Central memory CD4-positive, alpha-beta T cell (primary cell): ENCODE results near the gene TCP10L.
"Not testable (repeated sequence)": the region's sequence is repeated elsewhere in the genome, so short reads cannot be mapped to it uniquely, and the experiment has no call there.

Source experiments
- DNase-seq: peaks from one replicate; pipeline ENCODE4 v3.0.0; 2022
- total RNA-seq, 3 experiments: gene quantifications; one replicate each; lab custom pipeline; 2026; lab: John Stamatoyannopoulos, UW

The TCP10L gene, protein sequence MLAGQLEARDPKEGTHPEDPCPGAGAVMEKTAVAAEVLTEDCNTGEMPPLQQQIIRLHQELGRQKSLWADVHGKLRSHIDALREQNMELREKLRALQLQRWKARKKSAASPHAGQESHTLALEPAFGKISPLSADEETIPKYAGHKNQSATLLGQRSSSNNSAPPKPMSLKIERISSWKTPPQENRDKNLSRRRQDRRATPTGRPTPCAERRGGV
- total RNA-seq = 0.04 to 0.27 (median 0.19) reads per million in 3 experiments

DNA sequence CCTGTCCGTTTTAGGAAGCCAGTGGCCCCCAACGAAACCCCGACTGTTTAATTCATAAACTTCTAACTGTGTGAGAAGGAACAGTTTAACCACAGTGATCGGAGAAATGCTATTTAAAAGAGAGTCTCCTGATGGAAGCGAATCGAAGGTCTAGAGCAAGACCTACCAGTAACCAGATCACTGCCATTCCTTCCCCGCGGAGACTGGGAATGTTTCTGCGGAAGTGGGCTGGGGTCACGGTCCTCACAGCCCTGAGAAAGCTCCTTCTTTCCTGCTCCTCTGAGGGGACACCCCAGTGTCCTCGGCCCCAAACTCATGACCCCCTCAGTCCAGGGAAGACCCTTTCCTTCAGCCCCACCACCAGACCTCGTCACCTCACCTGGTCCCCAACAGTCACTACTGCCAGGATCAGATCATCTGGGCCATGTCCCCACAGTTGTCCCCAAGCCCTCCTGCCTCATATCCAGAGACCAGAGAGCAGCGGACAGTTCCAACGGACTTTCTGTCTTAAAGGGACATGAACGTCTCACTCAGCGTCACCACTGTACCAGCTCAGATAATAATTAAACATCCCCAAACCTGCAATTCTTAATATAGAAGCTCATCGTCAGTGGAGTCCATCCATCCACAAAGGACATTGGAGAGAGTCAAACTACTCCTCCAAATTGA is at the start of gene TCP10L:
TSS of gene TCP10L (minus strand) at position 482 of the 669 bp plus-strand sequence. CDS start 1,219 bp downstream, outside the sequence.
- no peak for DNase-seq

DNA sequence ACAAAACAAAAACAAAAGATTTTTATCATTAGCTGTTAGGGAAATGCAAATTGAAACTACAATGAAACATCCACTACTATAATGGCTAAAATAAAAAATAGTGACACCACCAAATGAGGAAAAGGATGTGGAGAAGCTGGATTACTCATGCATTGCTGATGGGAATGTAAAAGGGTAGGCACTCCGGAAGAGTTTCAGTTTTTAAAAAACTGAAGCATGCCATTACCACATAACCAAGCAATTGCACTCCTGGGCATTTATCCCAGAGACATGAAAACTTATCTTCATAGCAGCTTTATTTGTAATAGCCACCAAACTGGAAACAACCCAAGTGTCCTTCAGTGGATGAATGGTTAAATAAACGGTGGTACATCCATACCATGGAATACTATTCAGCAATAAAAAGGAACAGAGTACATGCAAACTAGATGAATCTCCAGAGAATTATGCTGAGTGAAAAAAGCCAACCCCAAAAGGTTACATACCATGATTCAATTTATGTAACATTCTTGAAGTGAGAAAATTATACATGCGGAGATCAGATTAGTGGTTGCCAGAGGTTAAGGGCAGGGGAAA is 41.4 kb upstream of the TCP10L start:
- no peak for DNase-seq

DNA sequence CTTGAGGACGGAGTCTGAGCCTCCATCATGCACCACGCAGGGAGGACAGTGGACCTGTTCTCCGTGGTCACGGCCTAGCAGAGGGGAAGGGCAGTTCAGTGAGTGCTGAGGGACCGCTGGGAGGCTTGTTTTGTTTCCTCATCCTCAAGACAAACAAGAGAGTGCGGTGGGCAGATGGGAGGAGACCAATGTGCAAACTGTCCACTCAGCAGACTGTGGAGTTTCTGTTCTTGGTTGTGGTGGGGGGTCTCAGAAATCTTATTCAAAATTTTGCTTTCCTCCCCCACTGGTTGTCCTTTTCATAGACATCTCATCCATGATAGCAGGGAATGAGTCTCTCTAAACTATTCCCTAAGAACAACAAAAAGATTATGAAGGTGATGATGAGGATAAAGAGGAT is 32.9 kb upstream of the TCP10L start:
- not testable (repeated sequence) for DNase-seq

DNA sequence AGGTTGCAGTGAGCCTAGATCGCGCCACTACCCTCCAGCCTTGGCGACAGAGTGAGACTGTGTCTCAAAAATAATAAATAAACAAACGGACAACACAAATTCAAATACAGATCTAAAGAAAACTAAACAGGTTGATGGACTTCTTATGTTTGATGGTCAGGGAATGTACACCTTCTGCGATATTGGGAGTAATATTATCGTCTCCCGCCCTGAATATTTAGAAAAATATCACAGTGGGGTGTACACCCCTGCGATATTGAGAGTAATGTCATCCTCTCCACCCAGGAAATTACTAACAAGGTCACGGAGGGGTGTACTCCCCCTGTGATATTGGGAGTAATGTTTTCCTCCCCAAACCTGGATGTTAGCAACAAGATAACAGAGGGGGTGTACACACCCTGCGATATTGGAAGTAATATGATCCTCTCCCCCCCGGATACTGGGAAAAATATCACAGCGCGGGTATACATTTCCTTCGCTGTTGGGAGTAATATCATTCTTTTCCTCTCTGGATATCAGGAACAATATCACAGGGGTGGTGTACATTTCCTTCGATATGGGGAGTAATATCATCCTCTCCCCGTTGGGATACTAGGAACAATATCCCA is 28.2 kb upstream of the TCP10L start:
- DNase-seq = no peak

DNA sequence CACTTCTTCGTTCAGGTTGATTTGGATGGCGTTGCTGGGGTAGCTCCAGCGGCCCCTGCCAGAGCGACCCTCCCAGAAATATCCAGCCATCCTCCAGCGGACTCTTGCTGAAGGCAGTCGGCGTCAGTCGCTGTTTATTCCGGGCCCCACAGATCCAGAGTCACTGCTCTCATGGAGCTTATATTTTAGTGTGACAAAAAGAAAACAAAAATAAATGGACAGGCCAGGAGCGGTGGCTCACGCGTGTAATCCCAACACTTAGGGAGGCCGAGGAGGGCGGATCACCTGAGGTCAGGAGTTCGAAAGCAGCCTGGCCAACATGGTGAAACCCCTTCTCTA is 27.6 kb upstream of the TCP10L start:
- DNase-seq = no peak

DNA sequence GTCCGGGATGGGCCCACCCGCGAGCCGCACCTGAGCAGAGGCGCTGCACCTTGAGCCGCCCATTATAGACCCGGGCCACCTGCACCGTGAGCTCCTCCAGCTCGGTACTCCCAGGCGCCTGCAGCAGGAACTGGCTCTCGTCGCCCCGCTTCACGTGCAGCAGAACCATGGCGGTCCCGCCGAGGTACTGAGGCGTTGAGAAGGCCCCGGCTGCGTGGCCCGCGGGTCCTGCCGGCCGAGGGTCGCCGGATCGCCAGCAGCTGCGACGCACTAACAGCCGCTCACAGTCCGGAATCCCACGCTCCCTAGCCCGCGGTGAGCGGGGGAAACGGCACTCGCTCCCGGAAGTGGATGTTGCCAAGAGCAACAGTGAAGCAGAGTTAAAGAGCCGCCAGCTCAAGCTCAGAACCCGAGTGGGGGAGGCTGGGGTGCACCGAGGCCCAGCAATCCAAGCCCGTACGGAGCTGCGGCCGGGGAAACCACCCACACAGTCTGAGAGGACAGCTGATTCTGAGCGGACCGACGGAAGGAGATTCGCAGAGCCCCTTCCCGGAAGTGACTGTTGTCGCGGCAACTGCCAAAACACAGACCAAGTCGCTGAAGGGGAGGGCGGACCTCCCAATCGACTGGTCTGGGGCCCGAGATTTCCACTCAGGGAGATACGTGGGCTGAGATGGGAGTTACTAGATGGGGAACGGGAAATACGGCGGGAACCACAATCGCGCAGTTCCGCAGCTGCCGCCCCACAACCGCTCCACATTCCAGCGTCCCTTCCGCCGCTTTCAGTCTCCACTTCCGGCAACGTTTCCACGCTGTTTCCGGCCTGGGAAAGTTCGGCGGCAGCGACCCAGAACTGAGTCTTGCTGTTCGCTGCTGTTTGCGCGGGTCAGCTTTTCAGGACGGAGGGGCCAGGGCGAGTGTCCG is 27.0 kb upstream of the TCP10L start, which contains the start of gene CFAP298:
TSS of gene CFAP298 (minus strand) at position 303 of the 924 bp plus-strand sequence. CDS start at position 169, 134 bp downstream.
- peak; percentile 91 for DNase-seq

DNA sequence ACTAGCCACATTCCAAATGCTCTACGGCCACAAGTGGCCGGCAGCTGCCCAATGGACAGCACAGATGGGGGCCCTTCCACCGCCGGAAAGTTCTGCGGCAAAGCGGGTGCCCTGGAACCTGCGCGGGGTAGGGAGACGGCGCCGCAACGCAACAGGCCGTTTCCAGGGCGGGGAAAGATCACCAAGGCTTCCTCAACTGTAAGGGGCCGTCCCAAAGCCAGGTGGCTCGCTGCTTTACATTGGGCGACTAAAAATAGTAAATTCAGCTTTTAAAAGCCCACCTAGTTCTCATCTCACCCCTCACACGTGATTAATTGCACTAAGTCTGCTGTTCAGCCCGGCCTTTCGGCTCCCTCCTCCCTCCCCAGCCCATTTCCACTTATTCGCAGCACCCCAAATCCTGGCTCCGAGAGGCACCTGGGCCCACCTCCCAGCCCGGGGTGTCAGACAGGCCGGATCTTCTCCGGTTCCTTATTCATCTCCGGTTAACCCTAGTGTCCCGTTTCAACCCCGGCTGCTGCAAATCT is 26.2 kb upstream of the TCP10L start:
- DNase-seq = peak; percentile 19

DNA sequence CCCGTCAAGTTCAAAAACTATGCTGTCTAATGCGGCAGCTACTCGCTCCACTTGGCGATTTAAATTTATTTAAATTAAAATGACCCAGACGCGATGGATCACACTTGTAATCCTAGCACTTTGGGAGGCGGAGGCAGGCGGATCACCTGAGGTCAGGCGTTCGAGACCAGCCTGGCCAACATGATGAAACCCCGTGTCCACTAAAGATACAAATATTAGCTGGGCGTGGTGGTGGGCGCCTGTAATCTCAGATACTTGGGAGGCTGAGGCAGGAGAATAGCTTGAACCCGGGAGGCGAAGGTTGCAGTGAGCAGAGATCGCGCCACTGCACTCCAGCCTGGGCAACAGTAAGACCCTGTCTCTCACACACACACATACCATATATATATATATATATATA is 25.6 kb upstream of the TCP10L start:
- DNase-seq = not testable (repeated sequence)

DNA sequence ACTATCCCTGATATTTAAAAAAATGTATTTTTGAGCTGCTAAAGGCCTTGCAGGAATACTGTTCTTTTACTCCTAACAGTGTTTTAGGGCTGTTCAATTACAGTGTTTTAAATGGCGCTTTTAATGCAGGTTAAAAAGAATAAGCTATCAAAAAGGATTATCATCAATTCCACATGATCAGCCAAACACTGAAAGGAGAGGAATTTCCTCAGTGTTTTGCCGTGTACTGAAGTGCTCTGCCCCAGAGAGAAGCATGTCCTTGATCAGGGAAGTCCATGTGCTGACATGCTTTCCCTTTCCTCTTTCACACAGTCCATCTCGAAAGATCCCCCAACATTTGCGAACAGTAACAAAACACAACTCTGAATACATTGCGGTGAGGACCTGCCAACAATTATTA is 23.5 kb upstream of the TCP10L start:
- no peak for DNase-seq

DNA sequence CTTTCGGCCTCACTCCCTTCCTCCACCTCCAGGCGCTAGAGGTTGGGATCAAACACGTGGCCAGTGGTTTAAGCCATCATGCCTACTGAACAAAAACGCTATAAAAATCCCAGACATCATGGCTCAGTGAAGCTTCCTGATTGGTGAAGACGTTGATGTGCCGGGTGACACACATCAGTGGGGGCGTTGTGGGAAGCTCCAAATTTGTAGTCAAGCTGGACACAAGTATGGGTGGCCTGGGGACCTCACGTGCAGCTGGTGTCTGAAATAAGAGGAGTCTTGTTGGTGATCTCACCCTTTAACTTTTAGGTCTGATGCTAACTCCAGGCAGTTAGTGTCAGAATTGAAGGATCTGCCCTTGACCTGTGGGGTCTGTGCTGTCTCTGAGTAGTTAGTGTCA is 20.1 kb upstream of the TCP10L start:
- no peak for DNase-seq

DNA sequence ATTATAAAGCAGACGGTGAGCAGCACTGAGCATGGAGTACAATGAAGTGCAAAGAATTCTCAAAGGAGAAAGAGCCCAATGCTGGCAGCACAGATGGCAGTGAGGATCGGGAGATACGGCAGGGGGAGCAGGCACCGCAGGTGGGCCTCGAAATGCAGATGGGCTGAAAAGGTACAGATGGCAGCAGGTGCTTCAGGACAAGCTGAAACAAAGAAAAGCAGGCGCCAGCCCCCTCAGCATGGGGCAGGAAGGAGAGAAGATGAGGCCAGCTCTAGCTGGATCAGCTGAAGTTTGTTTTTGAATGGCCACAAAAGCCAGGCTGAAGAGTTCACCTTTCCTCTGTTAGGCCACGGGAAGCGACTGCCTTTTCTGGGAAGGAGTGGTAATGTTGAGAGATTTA is 19.1 kb upstream of the TCP10L start:
- DNase-seq = no peak

DNA sequence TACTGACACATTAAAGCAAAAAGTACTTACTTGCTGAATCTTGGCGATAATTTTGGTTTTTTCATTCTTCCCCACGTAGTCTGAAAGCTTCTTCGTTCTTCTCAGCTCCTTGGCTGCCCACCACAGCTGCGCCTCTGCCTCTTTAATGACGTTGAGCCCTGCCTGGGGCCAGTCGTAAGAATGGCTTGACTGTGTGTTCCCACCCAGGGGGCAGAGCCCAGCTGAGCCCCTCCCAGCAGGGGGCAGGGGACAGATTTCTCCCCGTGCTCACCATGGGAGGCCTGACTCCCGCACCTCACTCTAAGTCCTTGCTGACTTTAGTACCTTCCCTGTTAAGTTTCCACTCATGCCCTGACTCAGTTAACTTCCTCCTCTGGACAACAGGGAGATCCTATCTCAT is 17.8 kb upstream of the TCP10L start:
- DNase-seq = no peak

DNA sequence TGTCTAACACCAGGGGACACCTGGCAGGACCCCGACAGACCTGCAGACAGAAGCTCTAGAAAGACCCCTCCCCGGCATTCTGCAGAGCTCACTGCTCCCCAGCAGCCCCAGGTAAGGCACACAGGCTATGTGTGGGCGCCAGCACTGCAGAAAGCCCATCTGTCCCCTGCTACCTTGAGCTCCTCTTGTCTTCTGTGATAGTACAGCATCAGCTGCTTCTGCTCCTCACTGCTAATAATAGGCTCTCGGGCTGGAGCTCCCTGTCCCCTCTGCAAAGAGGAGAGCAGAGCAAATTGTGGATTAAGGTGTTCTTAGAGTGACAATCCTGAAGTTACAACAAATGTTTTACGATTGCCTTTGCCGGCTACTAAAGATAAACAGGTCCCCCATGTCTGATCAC is 16.8 kb upstream of the TCP10L start:
- DNase-seq = no peak

DNA sequence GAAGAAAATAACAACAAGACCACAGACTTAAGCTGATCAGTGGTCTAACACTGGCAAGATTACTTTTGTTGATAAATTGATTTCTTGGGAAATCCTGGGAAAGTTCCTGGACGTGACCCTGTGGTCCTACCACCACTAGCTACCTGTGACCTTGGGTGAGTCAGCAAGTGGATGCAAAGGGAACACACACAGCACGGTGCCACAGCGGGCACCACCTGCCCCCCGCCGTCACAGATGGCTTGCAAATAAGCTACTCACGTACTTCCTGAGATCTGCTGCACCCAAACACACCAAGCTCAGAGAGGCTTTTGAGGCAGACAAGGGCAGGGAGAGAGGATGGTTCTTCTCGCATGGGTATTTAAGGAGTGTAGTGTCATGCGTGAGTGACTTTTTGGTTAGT is 14.2 kb upstream of the TCP10L start:
- no peak for DNase-seq

DNA sequence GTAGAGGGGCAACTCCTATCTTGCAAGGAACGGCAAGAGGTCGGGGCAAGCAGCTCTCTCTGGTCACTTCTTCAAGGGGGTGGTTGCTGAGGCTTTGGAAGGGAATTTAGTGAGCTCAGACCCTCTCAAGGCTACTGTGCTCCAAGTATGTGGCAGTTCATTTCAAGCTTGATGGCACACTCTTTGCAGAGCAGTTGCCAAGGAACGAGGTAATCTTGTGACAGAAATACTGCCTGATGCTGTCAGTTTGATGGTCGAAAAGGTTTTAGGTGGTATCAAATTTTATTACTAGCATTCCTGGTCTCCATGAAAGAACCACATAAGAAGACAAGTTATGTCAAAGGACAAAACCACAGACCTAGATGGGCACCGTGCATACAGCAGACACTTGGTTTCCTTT is 13.8 kb upstream of the TCP10L start:
- DNase-seq = no peak

DNA sequence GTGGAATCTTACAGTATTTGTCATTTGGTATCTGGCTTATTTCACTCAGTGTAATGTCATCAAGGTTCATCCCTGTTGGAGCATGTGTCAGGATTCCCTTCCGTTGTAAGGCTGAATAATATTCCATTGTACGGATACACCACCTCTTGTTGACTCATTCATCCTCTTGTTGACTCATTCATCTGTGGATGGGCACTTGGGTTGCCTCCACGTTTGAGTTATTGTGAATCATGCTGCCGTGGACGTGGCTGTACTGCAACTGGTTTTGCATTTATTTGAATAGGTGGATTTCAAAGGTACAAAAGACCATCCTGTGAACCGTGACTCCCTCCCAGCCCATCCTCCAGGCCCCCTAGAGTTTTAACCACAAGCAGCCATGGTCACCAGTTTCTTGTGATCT is 11.9 kb upstream of the TCP10L start:
- DNase-seq = no peak

DNA sequence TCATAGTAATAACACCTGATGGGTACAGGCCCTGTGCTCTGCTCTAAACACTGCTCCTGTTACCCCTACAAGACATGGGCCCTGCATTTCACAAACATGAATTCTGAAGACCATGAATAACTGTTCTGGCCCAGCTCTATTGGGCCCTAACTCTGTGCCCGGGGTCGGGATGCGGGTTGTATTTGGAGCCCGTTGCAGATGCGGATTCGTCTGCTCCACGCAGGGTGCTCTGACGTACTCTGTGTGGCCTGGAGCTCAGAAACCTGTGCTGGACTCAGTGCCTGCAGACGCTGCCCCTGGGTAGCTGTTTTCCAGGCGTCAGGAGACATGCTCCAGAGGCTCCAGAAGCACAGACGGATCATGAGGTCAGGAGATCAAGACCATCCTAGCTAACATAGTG is 10.1 kb upstream of the TCP10L start:
- DNase-seq = no peak

DNA sequence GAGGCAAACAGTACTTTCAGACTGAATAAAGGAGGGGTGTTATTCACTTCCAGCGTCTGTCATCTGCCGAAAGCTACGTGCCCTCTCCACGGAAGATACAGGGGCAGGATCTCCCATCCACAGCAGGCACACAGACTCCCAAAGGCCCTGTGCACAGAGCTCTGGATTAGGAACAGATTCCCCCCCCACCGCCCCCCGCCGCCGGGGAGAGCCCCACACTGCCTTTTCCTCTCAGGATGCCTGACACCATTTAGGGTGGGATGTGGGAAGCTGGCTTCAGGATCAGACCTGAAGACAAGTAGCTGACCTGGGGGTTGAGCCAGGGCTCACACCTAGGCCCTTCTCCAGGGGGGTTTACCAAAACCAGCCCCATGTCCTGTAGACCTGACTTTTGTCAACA is 8.4 kb upstream of the TCP10L start:
- no peak for DNase-seq

DNA sequence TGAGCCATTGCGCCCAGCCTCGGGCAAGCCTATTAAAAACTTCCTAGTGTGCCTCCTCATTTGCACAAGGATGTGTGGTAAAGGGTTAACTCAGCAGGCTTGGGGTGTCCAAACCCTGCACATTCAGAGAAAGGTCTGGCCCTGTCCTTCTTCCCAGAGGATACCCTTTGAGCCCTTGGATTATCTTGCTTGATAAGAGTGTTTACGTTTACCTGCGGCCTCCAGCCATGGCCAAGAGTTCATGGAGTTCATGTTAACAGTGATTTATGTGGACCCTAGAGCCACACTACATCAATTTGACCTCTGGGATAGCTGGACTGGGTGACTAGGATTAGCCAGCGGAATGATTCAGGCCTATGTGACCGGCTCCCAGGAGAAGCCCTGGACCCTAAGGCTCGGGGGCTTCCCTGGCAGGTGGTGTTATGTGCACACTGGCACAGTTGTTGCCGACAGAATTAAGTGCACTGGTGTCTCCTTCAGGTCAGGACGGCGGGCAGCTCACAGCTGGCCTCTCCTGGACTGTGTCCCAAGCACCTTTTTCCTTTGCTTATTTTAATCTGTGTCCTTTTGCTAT is 7.7 kb upstream of the TCP10L start:
- DNase-seq = no peak

DNA sequence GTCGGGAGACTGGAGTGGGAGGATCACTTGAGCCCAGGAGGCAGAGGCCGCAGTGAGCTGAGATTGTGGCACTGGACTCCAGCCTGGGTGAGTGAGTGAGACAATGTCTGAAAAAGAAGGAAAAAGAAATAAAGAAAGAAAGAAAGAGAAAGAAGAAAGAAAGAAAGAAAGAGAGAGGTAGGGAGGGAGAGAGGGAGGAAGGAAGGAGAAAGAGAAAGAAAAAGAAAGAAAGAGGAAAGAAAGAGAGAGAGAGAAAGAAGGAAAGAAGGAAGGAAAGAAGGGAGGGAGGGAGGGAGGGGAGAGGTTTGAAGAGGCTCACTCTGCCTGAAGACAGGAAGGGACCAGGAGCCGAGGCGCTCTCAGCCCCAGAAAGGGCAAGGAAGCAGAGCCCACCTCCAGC is 4.8 kb upstream of the TCP10L start:
- no peak for DNase-seq

DNA sequence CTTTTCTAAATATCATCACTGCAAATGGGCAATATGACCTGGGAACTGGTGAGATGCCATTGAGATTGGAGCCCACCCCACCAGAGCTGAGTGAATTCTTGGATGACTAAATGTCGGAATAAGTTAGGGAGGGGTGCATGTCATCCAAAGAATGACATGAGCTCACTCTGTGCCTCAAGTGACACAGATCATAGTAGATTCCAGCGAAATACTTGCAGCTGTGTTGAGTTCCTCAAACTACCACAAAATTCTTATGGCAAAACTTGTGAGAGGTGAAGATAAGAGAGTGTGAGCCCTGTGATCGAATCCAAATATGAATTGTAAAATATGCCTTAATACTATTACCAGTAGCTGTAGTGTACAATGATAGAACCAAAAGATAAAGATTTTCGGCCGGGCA is 2.3 kb upstream of the TCP10L start:
- DNase-seq = no peak

DNA sequence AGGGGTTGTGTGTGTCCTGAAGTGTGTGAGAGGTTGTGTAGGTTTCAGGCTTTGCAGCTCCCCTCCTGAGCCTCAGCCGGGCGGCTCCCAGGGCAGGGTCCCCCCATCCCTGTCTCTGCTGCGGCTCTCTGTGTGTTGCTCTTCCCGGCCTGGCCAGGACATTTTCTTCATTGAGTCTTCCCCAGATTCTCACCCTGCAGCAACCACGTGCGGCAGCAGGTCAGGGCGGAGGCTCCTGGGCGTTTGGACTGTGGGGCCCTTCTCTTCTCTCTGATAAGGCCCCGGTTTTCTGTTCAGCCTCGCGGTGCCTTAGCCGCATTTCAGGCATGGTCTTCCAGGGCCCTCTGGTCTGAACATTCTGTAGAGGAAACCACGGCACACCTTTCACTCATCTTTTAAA is 1.8 kb upstream of the TCP10L start:
- DNase-seq = no peak
